Measurements from ENCODE around the gene PLXNA4.

- TF ChIP-seq CTCF (IDR thresholded peaks at IDR 0.05) = no peak
- no peak for TF ChIP-seq EZH2 (IDR thresholded peaks at IDR 0.05; ENCODE audit: borderline replicate concordance, insufficient read depth, low read depth, low read length, poor library complexity, severe bottlenecking)
Measured at GRCh38 chr7:132402096-132402495, 174.2 kb downstream of the PLXNA4 start.

Measured in B cell (primary cell).